SK-N-SH treated with all-trans-retinoic acid at 6 μM for 48 hours (cell line): ENCODE measurements around the gene BUB3.

Experiments used
- ATAC-seq: fragments of 200-7000 bp; cut with Tn5 transposase; 3 replicates; pipeline ENCODE4 v1.9.1; 2020; ENCODE audit warnings: mild to moderate bottlenecking, moderate library complexity
- BACH2 ChIP-seq: fragments of 250-450 bp; sonication (Bioruptor Pico); IDR thresholded peaks from 2 replicates; pipeline ENCODE4 v1.9.0; 2021; ENCODE audit warnings: mild to moderate bottlenecking, borderline replicate concordance
- ESRRG ChIP-seq: fragments of 250-450 bp; sonication (Bioruptor Pico); IDR thresholded peaks from 2 replicates; pipeline ENCODE4 v1.6.1; 2021; ENCODE audit warnings: mild to moderate bottlenecking
- GLIS3 ChIP-seq: fragments of 250-450 bp; sonication (Bioruptor Pico); IDR thresholded peaks from 2 replicates; pipeline ENCODE4 v1.5.0; 2020; ENCODE audit warnings: mild to moderate bottlenecking, moderate library complexity
- ISL1 ChIP-seq: fragments of 250-450 bp; sonication (Bioruptor Pico); IDR thresholded peaks from 2 replicates; pipeline ENCODE4 v2.1.2; 2022; ENCODE audit warnings: mild to moderate bottlenecking, moderate library complexity
- OSR1 ChIP-seq: fragments of 250-450 bp; sonication (Bioruptor Pico); IDR thresholded peaks from 2 replicates; pipeline ENCODE4 v1.8.0; 2022; ENCODE audit warnings: moderate library complexity, mild to moderate bottlenecking, inconsistent platforms
- POU6F1 ChIP-seq: fragments of 250-450 bp; sonication (Bioruptor Pico); IDR thresholded peaks from 2 replicates; pipeline ENCODE4 v1.8.0; 2021; ENCODE audit warnings: low read depth, mild to moderate bottlenecking, moderate library complexity, borderline replicate concordance
- PPARA ChIP-seq: fragments of 250-450 bp; sonication (Bioruptor Pico); IDR thresholded peaks from 2 replicates; pipeline ENCODE4 v1.5.0; 2020; ENCODE audit warnings: mild to moderate bottlenecking, borderline replicate concordance
- RARB ChIP-seq: fragments of 250-450 bp; sonication (Bioruptor Pico); IDR thresholded peaks from 2 replicates; pipeline ENCODE4 v1.8.0; 2021; ENCODE audit warnings: mild to moderate bottlenecking, moderate library complexity
- SNAI2 ChIP-seq: fragments of 250-450 bp; sonication (Bioruptor Pico); IDR thresholded peaks from 2 replicates; pipeline ENCODE4 v1.5.0; 2020; ENCODE audit warnings: mild to moderate bottlenecking, moderate library complexity
- TOX ChIP-seq: fragments of 250-450 bp; sonication (Bioruptor Pico); IDR thresholded peaks from 2 replicates; pipeline ENCODE4 v1.8.0; 2021; ENCODE audit warnings: mild to moderate bottlenecking, moderate library complexity, borderline replicate concordance
- ZC3H10 ChIP-seq: fragments of 250-450 bp; sonication (Bioruptor Pico); IDR thresholded peaks from 2 replicates; pipeline ENCODE4 v1.5.1; 2021; ENCODE audit warnings: mild to moderate bottlenecking, moderate library complexity
- ZFP3 ChIP-seq: fragments of 250-450 bp; sonication (Bioruptor Pico); IDR thresholded peaks from 2 replicates; pipeline ENCODE4 v1.5.0; 2020; ENCODE audit warnings: mild to moderate bottlenecking, moderate library complexity
- ZFP30 ChIP-seq: fragments of 450-650 bp; formaldehyde crosslinking; IDR thresholded peaks from 2 replicates; pipeline ENCODE4 v1.5.0; 2022; ENCODE audit warnings: mild to moderate bottlenecking, moderate library complexity
- ZNF565 ChIP-seq: fragments of 450-650 bp; formaldehyde crosslinking; conservative IDR thresholded peaks from 2 replicates; pipeline ENCODE4 v1.5.0; 2020; ENCODE audit warnings: low read depth, mild to moderate bottlenecking, moderate library complexity
- ZNF70 ChIP-seq: fragments of 450-650 bp; formaldehyde crosslinking; IDR thresholded peaks from 2 replicates; pipeline ENCODE4 v1.5.0; 2020; ENCODE audit warnings: mild to moderate bottlenecking, moderate library complexity
- ZNF8 ChIP-seq: fragments of 450-650 bp; formaldehyde crosslinking; IDR thresholded peaks from 2 replicates; pipeline ENCODE4 v1.5.0; 2020; ENCODE audit warnings: mild to moderate bottlenecking, moderate library complexity
- TF ChIP-seq, protein P1 (sequence below): fragments of 250-450 bp; sonication (Bioruptor Pico); IDR thresholded peaks from 2 replicates; pipeline ENCODE4 v1.5.0; 2020; ENCODE audit warnings: mild to moderate bottlenecking, moderate library complexity
- TF ChIP-seq, protein P2 (sequence below): fragments of 250-450 bp; sonication (Bioruptor Pico); IDR thresholded peaks from 2 replicates; pipeline ENCODE4 v1.8.0; 2020; ENCODE audit warnings: mild to moderate bottlenecking, moderate library complexity, borderline replicate concordance

BUB3 gene

DNA sequence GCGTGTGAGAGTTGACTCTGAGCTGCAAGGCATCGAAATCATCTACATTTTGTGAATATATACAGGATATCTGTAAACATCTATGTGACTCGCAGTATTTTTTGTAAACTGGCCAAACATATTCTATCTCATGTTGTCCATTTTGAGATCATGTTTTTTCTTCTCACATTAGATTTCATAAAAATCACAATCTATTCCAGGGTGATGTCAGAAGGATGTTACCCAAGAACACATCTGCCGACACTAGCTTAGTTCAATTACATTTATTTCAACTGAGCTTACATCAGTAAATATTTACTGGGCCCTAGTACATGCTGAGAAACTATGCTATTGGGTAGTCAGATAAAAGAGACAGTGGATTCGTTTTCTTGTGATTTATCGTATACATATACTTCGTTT, 2.5 kb upstream of the BUB3 start:
- no peak for ATAC-seq
- TF ChIP-seq ZC3H10 (CRISPR knock-in tag) (no peak), ZNF565 (CRISPR knock-in tag) (no peak), SNAI2 (no peak), ZNF8 (no peak), BACH2 (CRISPR knock-in tag) (no peak), ISL1 (CRISPR knock-in tag) (no peak), OSR1 (CRISPR knock-in tag) (no peak), ZFP3 (CRISPR knock-in tag) (no peak), PPARA (CRISPR knock-in tag) (no peak), TOX (no peak), ESRRG (CRISPR knock-in tag) (no peak)
- TF ChIP-seq, protein P1, sequence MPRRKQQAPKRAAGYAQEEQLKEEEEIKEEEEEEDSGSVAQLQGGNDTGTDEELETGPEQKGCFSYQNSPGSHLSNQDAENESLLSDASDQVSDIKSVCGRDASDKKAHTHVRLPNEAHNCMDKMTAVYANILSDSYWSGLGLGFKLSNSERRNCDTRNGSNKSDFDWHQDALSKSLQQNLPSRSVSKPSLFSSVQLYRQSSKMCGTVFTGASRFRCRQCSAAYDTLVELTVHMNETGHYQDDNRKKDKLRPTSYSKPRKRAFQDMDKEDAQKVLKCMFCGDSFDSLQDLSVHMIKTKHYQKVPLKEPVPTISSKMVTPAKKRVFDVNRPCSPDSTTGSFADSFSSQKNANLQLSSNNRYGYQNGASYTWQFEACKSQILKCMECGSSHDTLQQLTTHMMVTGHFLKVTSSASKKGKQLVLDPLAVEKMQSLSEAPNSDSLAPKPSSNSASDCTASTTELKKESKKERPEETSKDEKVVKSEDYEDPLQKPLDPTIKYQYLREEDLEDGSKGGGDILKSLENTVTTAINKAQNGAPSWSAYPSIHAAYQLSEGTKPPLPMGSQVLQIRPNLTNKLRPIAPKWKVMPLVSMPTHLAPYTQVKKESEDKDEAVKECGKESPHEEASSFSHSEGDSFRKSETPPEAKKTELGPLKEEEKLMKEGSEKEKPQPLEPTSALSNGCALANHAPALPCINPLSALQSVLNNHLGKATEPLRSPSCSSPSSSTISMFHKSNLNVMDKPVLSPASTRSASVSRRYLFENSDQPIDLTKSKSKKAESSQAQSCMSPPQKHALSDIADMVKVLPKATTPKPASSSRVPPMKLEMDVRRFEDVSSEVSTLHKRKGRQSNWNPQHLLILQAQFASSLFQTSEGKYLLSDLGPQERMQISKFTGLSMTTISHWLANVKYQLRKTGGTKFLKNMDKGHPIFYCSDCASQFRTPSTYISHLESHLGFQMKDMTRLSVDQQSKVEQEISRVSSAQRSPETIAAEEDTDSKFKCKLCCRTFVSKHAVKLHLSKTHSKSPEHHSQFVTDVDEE (CRISPR knock-in tag), result no peak
- TF ChIP-seq, protein P2, sequence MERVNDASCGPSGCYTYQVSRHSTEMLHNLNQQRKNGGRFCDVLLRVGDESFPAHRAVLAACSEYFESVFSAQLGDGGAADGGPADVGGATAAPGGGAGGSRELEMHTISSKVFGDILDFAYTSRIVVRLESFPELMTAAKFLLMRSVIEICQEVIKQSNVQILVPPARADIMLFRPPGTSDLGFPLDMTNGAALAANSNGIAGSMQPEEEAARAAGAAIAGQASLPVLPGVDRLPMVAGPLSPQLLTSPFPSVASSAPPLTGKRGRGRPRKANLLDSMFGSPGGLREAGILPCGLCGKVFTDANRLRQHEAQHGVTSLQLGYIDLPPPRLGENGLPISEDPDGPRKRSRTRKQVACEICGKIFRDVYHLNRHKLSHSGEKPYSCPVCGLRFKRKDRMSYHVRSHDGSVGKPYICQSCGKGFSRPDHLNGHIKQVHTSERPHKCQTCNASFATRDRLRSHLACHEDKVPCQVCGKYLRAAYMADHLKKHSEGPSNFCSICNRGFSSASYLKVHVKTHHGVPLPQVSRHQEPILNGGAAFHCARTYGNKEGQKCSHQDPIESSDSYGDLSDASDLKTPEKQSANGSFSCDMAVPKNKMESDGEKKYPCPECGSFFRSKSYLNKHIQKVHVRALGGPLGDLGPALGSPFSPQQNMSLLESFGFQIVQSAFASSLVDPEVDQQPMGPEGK (CRISPR knock-in tag), result no peak

GRCh38 chr10:123153486-123154091, 613 bp upstream of the BUB3 start:
- ATAC-seq, result no peak
- TF ChIP-seq PPARA (CRISPR knock-in tag) (no peak), BACH2 (CRISPR knock-in tag) (no peak), ZNF70 (CRISPR knock-in tag) (no peak), ESRRG (CRISPR knock-in tag) (no peak), ZFP30 (CRISPR knock-in tag) (no peak), RARB (CRISPR knock-in tag) (no peak), GLIS3 (CRISPR knock-in tag) (no peak)
- TF ChIP-seq, protein P1 (CRISPR knock-in tag), result no peak
- TF ChIP-seq, all 23 proteins: peak for 0

DNA sequence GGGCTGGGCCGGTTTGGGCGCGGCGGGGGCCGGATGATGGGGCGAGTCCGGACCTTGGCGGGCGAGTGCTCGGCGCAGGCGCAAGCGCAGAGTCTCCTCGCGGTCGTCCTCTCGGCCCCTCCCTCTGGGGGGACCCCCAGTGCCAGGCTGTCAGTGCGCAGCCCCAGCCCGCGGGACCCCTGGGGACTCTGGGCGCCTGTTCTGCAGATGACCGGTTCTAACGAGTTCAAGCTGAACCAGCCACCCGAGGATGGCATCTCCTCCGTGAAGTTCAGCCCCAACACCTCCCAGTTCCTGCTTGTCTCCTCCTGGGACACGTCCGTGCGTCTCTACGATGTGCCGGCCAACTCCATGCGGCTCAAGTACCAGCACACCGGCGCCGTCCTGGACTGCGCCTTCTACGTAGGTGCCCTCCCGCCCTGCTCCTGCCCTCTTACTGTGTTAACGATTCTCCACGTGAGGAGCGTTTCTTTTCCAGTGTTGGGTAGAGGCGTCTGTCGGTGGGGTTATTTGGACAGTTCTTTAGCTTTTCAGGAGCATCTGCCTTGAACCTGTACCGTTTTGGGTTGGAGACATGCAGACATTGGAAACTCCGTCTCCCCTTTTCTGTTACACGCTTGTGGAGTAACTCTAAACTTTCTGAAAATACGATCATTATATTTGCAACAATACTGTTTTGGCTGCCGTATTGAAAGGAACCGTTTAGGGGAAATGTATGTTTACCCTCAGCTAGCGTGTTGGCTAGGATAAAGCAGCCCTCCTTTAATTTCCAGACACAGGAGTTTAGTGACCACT, 706 bp downstream of the BUB3 start:
- TF ChIP-seq, protein P2 (CRISPR knock-in tag), result 0 out of 2 replicates have a peak, but pooled peaks have one; percentile 49
- TF ChIP-seq POU6F1 (CRISPR knock-in tag), result no peak

More for the DNA sequence above, 706 bp downstream of the BUB3 start:
- ATAC-seq, result peak; percentile 69
